Transverse colon (tissue), 4 donors: ENCODE data around the gene CLVS2. TPM values are rescaled to one million over a fixed set of nuclear protein-coding genes. Genes with fewer than 3 reads are reported as not detected.
A peak's percentile ranks its signal among the peaks of the same experiment; 100 is the strongest.

Experiments used
- DNase-seq: peaks from one replicate; pipeline ENCODE4 v3.0.0-alpha.2; 2019
- H3K27ac ChIP-seq, 4 donors: fragments of 200-600 bp; sonication (generic); 2 replicates each; pipeline ENCODE4 v1.5.1; 2016 to 2018; ENCODE audit warnings: inconsistent platforms in 4 of 4
- H3K27me3 ChIP-seq: fragments of 200-600 bp; sonication (generic); 2 replicates; pipeline ENCODE4 v1.5.1; 2017; ENCODE audit warnings: inconsistent platforms
- H3K36me3 ChIP-seq, 4 donors: fragments of 200-600 bp; sonication (generic); 2 replicates each; pipeline ENCODE4 v1.5.1; 2017 to 2019; ENCODE audit warnings: inconsistent platforms in 4 of 4
- H3K4me1 ChIP-seq, 4 donors: fragments of 200-600 bp; sonication (generic); 2 replicates each; pipeline ENCODE4 v1.5.1; 2017 to 2020; ENCODE audit warnings: inconsistent platforms in 4 of 4
- H3K4me3 ChIP-seq, 4 donors: fragments of 200-600 bp; sonication (generic); 1 replicate in 1 of 4; 2 replicates in 3 of 4; pipeline versions ENCODE4 v1.5.1 to v1.6.1; 2017 to 2019; ENCODE audit warnings: inconsistent platforms in 4 of 4
- H3K9me3 ChIP-seq, 2 donors: fragments of 200-600 bp; sonication (generic); 2 replicates each; pipeline ENCODE4 v1.5.1; 2017 to 2019; ENCODE audit warnings: inconsistent platforms in 2 of 2
- CTCF ChIP-seq, 5 experiments: fragments of 200-600 bp in 3 of 5; fragments of 450-650 bp in 2 of 5; sonication (generic) in 3 of 5; IDR thresholded peaks; 1 replicate in 2 of 5; 2 replicates in 3 of 5; pipeline ENCODE4 v1.5.1; 2016 to 2017; ENCODE audit warnings: antibody characterized with exemption in 5 of 5, inconsistent platforms in 3 of 5, mild to moderate bottlenecking in 2 of 5, moderate library complexity in 1 of 5
- EP300 ChIP-seq: sonication (generic); formaldehyde crosslinking; IDR thresholded peaks from one replicate; pipeline ENCODE4 v1.6.1; 2017; ENCODE audit warnings: antibody characterized with exemption, low read depth
- POLR2A ChIP-seq: fragments of 450-650 bp; IDR thresholded peaks from one replicate; pipeline ENCODE4 v1.6.1; 2016; ENCODE audit warnings: antibody characterized with exemption, mild to moderate bottlenecking, moderate library complexity
- POLR2AphosphoS5 ChIP-seq, 3 donors: sonication (generic); formaldehyde crosslinking; IDR thresholded peaks; one replicate each; pipeline ENCODE4 v1.6.1; 2016; ENCODE audit warnings: antibody characterized with exemption in 3 of 3
- WGBS, 2 donors: methylation state at CpG; one replicate each; pipeline ENCODE4 v1.1.5; 2018; ENCODE audit warnings: low coverage in 1 of 2; 5-methylcytosine and 5-hydroxymethylcytosine counted together
- in situ Hi-C, 4 donors: fragments of 200-750 bp; cut with MboI; loops; one replicate each; pipeline versions ENCODE4 v1.15.0 to v1.15.1; 2017; ENCODE audit warnings: low sequenced_read_pairs in 3 of 4, low pct_ligation_motif_present in 1 of 4, low pct_unique_long_range_greater_than_20kb in 1 of 4
- intact Hi-C: fragments of 100-400 bp; cut with DNase I; formaldehyde crosslinking; loops from one replicate; pipeline ENCODE4 v1.15.1; 2023; ENCODE audit warnings: low total_unique reads
- total RNA-seq, 4 donors: library from RNA; depleted of rRNA; stranded (reverse); fragments of >200 nt; gene quantifications; one replicate each; pipeline ENCODE4 v1.1.0, GENCODE V29; 2016

Gene CLVS2
- total RNA-seq, 4 donors from 2014 or later = 0.32 to 0.41 TPM; not detected in 2

- Histone ChIP-seq H3K36me3 (no peaks in the 10 kb centered on the region), H3K27ac (no peak overlapping the region), H3K4me1 (peaks cover 0 to 5% (median 2%) of the 10 kb centered on the region in 4 donors), H3K4me3 (no peak overlapping the region), H3K27me3 (peaks cover 62% of the 10 kb centered on the region), H3K9me3 (no peaks in the 10 kb centered on the region)
- in situ Hi-C loops = no loop called here
- no peak for DNase-seq
- TF ChIP-seq EP300 = no peak
- TF ChIP-seq POLR2AphosphoS5 (IDR thresholded peaks at IDR 0.05) = no peak
- TF ChIP-seq POLR2A = no peak
- no peak for TF ChIP-seq CTCF (IDR thresholded peaks at IDR 0.05)
- intact Hi-C loops = no loop called here
- 78 to 90% methylated on average over 3 of the region's 3 CpGs for WGBS, 2 donors
These were observed 1.8 kb upstream of the CLVS2 start for GRCh38 chr6:122994256-122994655.

GRCh38 chr6:122996794-122997505 lies 915 bp downstream of the CLVS2 start:
- H3K27ac ChIP-seq = no peak overlapping the region
- peak overlapping the region in 1 of 4 donors; percentile 34 for H3K4me3 ChIP-seq
- in situ Hi-C loops (no loop called here), intact Hi-C loops (no loop called here)
- no peaks in the 10 kb centered on the region for H3K36me3 ChIP-seq
- no peaks in the 10 kb centered on the region for H3K9me3 ChIP-seq
- DNase-seq = no peak
- H3K27me3 ChIP-seq = peaks cover 62% of the 10 kb centered on the region
- no peak for TF ChIP-seq POLR2AphosphoS5 (IDR thresholded peaks at IDR 0.05)
- no peak for TF ChIP-seq EP300
- no peak for TF ChIP-seq POLR2A
- TF ChIP-seq CTCF (IDR thresholded peaks at IDR 0.05) = no peak
- WGBS, 2 donors = 37 to 38% methylated on average over 8 to 19 of the region's 19 CpGs
- peaks cover 0 to 5% (median 2%) of the 10 kb centered on the region in 4 donors for H3K4me1 ChIP-seq

GRCh38 chr6:122997541-122998150 lies 1.6 kb downstream of the CLVS2 start:
- no peak for TF ChIP-seq POLR2AphosphoS5 (IDR thresholded peaks at IDR 0.05)
- no peak for TF ChIP-seq CTCF (IDR thresholded peaks at IDR 0.05)
- TF ChIP-seq EP300 = no peak
- no peak for TF ChIP-seq POLR2A
- 82% methylated on average over 11 of the region's 13 CpGs; no CpG with 5 or more reads in 1 of the 2 donors for WGBS, 2 donors
- no peaks in the 10 kb centered on the region for H3K9me3 ChIP-seq
- H3K4me3 ChIP-seq = no peak overlapping the region
- no peaks in the 10 kb centered on the region for H3K36me3 ChIP-seq
- in situ Hi-C loops = no loop called here
- peaks cover 0 to 5% (median 2%) of the 10 kb centered on the region in 4 donors for H3K4me1 ChIP-seq
- intact Hi-C loops = no loop called here
- no peak for DNase-seq
- no peak overlapping the region for H3K27ac ChIP-seq
- H3K27me3 ChIP-seq = peaks cover 57% of the 10 kb centered on the region

GRCh38 chr6:122998403-122998975 lies 2.5 kb downstream of the CLVS2 start:
- peaks cover 49% of the 10 kb centered on the region for H3K27me3 ChIP-seq
- intact Hi-C loops (no loop called here), in situ Hi-C loops (no loop called here)
- no peak overlapping the region for H3K27ac ChIP-seq
- H3K36me3 ChIP-seq = no peaks in the 10 kb centered on the region
- 60 to 62% methylated on average over 5 of the region's 5 CpGs for WGBS, 2 donors
- no peaks in the 10 kb centered on the region for H3K9me3 ChIP-seq
- TF ChIP-seq POLR2A (no peak), POLR2AphosphoS5 (IDR thresholded peaks at IDR 0.05) (no peak), EP300 (no peak), CTCF (IDR thresholded peaks at IDR 0.05) (no peak)
- DNase-seq = no peak
- H3K4me3 ChIP-seq = no peak overlapping the region
- H3K4me1 ChIP-seq = peaks cover 0 to 5% (median 2%) of the 10 kb centered on the region in 4 donors
